ENCODE data around the gene SV2C. TPM values are rescaled to one million over a fixed set of nuclear protein-coding genes. Genes with fewer than 3 reads are reported as not detected.

Gene SV2C
- total RNA-seq, 1 donor from 2014 or later: 0.32 TPM

GRCh38 chr5:76091351-76091750, 8.2 kb downstream of the SV2C start:
- TF ChIP-seq CTCF (IDR thresholded peaks at IDR 0.05): no peak
- ATAC-seq (no peak), DNase-seq (no peak)
- no peak overlapping the region for H3K4me3 ChIP-seq
- no peaks in the 10 kb centered on the region for H3K4me1 ChIP-seq
- H3K9me3 ChIP-seq: no peaks in the 10 kb centered on the region
- H3K27ac ChIP-seq: no peak overlapping the region
- intact Hi-C loops (cut with DNase I): no loop called here
- H3K36me3 ChIP-seq: no peaks in the 10 kb centered on the region
- peaks cover 8% of the 10 kb centered on the region for H3K27me3 ChIP-seq

GRCh38 chr5:76099286-76099702, 16.1 kb downstream of the SV2C start:
- no peak for DNase-seq

GRCh38 chr5:76099756-76100155, 16.6 kb downstream of the SV2C start:
- TF ChIP-seq CTCF (IDR thresholded peaks at IDR 0.05): no peak
- ATAC-seq (no peak), DNase-seq (no peak)
- H3K4me1 ChIP-seq: no peaks in the 10 kb centered on the region
- intact Hi-C loops (cut with DNase I): no loop called here
- H3K27me3 ChIP-seq: no peaks in the 10 kb centered on the region
- H3K36me3 ChIP-seq: no peaks in the 10 kb centered on the region
- H3K4me3 ChIP-seq: no peak overlapping the region
- H3K9me3 ChIP-seq: no peaks in the 10 kb centered on the region
- no peak overlapping the region for H3K27ac ChIP-seq

More at GRCh38 chr5:76099286-76099702, 16.1 kb downstream of the SV2C start:
- Histone ChIP-seq H3K36me3 (no peaks in the 10 kb centered on the region), H3K4me3 (no peak overlapping the region), H3K9me3 (no peaks in the 10 kb centered on the region), H3K27me3 (no peaks in the 10 kb centered on the region), H3K27ac (no peak overlapping the region), H3K4me1 (no peaks in the 10 kb centered on the region)
- intact Hi-C loops (cut with DNase I): no loop called here
- no peak for TF ChIP-seq CTCF (IDR thresholded peaks at IDR 0.05)
- no peak for ATAC-seq

- intact Hi-C loops (cut with DNase I): no loop called here
- no peak for DNase-seq
- ATAC-seq: peak; percentile 51
- Histone ChIP-seq H3K27ac (no peak overlapping the region), H3K9me3 (no peaks in the 10 kb centered on the region), H3K27me3 (no peaks in the 10 kb centered on the region), H3K36me3 (no peaks in the 10 kb centered on the region), H3K4me1 (no peaks in the 10 kb centered on the region), H3K4me3 (no peak overlapping the region)
- no peak for TF ChIP-seq CTCF (IDR thresholded peaks at IDR 0.05)
Measured at GRCh38 chr5:76104027-76104426, 20.8 kb downstream of the SV2C start.

- intact Hi-C loops (cut with DNase I): no loop called here
- ATAC-seq: no peak
Measured at GRCh38 chr5:76106149-76106548, 23.0 kb downstream of the SV2C start.

More at GRCh38 chr5:76106149-76106548, 23.0 kb downstream of the SV2C start:
- Histone ChIP-seq H3K36me3 (no peaks in the 10 kb centered on the region), H3K4me3 (no peak overlapping the region), H3K9me3 (no peaks in the 10 kb centered on the region), H3K27ac (no peak overlapping the region), H3K27me3 (no peaks in the 10 kb centered on the region), H3K4me1 (no peaks in the 10 kb centered on the region)
- no peak for DNase-seq
- no peak for TF ChIP-seq CTCF (IDR thresholded peaks at IDR 0.05)
